ENCODE results near the gene AP1B1.
"Not testable (repeated sequence)": the region's sequence is repeated elsewhere in the genome, so short reads cannot be mapped to it uniquely, and the experiment has no call there.

AP1B1 gene

GRCh38 chr22:29375398-29376076 is 12.8 kb downstream of the AP1B1 start:
- Histone ChIP-seq H3K4me3 (ENCODE audit: low read depth, low read length) (no peak overlapping the region), H3K79me2 (ENCODE audit: control insufficient read depth, insufficient read depth, low read length, unreplicated experiment) (peaks cover 2% of the 10 kb centered on the region), H3K27me3 (ENCODE audit: insufficient read depth, low read length) (no peaks in the 10 kb centered on the region), H3K27ac (ENCODE audit: low read depth, low read length) (no peak overlapping the region), H3K36me3 (ENCODE audit: insufficient read depth, low read length) (no peaks in the 10 kb centered on the region), H3K4me1 (ENCODE audit: control insufficient read depth, insufficient read depth, low read length, unreplicated experiment) (no peaks in the 10 kb centered on the region), H2AFZ (ENCODE audit: low read length, unreplicated experiment) (no peak overlapping the region)

DNA sequence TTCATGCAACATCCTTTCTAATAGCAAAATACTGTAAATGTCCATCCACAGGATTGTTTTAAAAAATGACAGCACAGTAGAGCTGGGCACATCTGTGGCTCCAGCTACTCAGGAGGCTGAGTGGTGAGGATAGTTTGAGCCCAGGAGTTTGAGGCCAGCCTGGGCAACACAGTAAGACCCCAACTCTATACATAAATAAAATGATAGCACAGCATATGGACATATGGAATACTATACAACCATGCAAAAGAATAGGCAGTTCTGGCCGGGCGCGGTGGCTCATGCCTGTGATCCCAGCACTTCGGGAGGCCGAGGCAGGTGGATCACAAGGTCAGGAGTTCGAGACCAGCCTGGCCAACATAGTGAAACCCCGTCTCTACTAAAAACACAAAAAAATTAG is 13.6 kb downstream of the AP1B1 start:
- H3K4me1 ChIP-seq (ENCODE audit: control insufficient read depth, insufficient read depth, low read length, unreplicated experiment); H3K27ac ChIP-seq (ENCODE audit: low read depth, low read length); H2AFZ ChIP-seq (ENCODE audit: low read length, unreplicated experiment); H3K79me2 ChIP-seq (ENCODE audit: control insufficient read depth, insufficient read depth, low read length, unreplicated experiment); H3K36me3 ChIP-seq (ENCODE audit: insufficient read depth, low read length); H3K4me3 ChIP-seq (ENCODE audit: low read depth, low read length); H3K27me3 ChIP-seq (ENCODE audit: insufficient read depth, low read length): not testable (repeated sequence)

GRCh38 chr22:29374401-29374800 is 14.0 kb downstream of the AP1B1 start:
- Histone ChIP-seq H2AFZ (ENCODE audit: low read length, unreplicated experiment) (no peak overlapping the region), H3K4me1 (ENCODE audit: control insufficient read depth, insufficient read depth, low read length, unreplicated experiment) (peaks cover under 1% of the 10 kb centered on the region), H3K27ac (ENCODE audit: low read depth, low read length) (no peak overlapping the region), H3K79me2 (ENCODE audit: control insufficient read depth, insufficient read depth, low read length, unreplicated experiment) (peaks cover 2% of the 10 kb centered on the region), H3K36me3 (ENCODE audit: insufficient read depth, low read length) (no peaks in the 10 kb centered on the region), H3K27me3 (ENCODE audit: insufficient read depth, low read length) (no peaks in the 10 kb centered on the region), H3K4me3 (ENCODE audit: low read depth, low read length) (no peak overlapping the region)

DNA sequence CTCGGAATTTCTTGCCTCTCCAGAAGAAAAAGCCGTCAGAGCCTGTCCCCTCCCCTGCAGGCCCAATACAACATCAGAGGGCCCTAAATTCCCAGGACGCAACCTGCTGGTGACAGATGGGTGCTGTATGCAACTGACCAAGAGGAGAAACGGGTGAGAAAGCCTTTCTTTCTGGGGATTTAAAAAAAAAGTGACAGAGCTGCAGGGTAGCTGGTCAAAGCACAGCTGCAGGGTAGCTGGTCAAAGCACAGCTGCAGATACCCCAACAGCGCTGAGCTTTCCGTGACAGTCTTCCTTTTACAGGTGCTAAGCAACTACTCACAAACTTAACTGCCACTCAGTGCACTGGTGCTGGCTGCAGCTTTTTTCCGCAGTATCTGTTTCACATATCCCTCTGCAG is 17.8 kb downstream of the AP1B1 start:
- H3K4me3 ChIP-seq (ENCODE audit: low read depth, low read length), result no peak overlapping the region
- H3K36me3 ChIP-seq (ENCODE audit: insufficient read depth, low read length), result no peaks in the 10 kb centered on the region
- no peak overlapping the region for H2AFZ ChIP-seq (ENCODE audit: low read length, unreplicated experiment)
- no peak overlapping the region for H3K27ac ChIP-seq (ENCODE audit: low read depth, low read length)
- H3K79me2 ChIP-seq (ENCODE audit: control insufficient read depth, insufficient read depth, low read length, unreplicated experiment), result peaks cover 5% of the 10 kb centered on the region
- peaks cover 5% of the 10 kb centered on the region for H3K4me1 ChIP-seq (ENCODE audit: control insufficient read depth, insufficient read depth, low read length, unreplicated experiment)
- H3K27me3 ChIP-seq (ENCODE audit: insufficient read depth, low read length), result no peaks in the 10 kb centered on the region

- H2AFZ ChIP-seq (ENCODE audit: low read length, unreplicated experiment), result no peak overlapping the region
- H3K36me3 ChIP-seq (ENCODE audit: insufficient read depth, low read length), result no peaks in the 10 kb centered on the region
- H3K4me3 ChIP-seq (ENCODE audit: low read depth, low read length), result no peak overlapping the region
- H3K79me2 ChIP-seq (ENCODE audit: control insufficient read depth, insufficient read depth, low read length, unreplicated experiment), result peaks cover 5% of the 10 kb centered on the region
- H3K27me3 ChIP-seq (ENCODE audit: insufficient read depth, low read length), result no peaks in the 10 kb centered on the region
- peaks cover 5% of the 10 kb centered on the region for H3K4me1 ChIP-seq (ENCODE audit: control insufficient read depth, insufficient read depth, low read length, unreplicated experiment)
- no peak overlapping the region for H3K27ac ChIP-seq (ENCODE audit: low read depth, low read length)
Observed at GRCh38 chr22:29369460-29369859, 18.9 kb downstream of the AP1B1 start.

- Histone ChIP-seq H3K4me3 (ENCODE audit: low read depth, low read length) (no peak overlapping the region), H3K79me2 (ENCODE audit: control insufficient read depth, insufficient read depth, low read length, unreplicated experiment) (no peaks in the 10 kb centered on the region), H2AFZ (ENCODE audit: low read length, unreplicated experiment) (no peak overlapping the region), H3K27ac (ENCODE audit: low read depth, low read length) (no peak overlapping the region), H3K27me3 (ENCODE audit: insufficient read depth, low read length) (no peaks in the 10 kb centered on the region), H3K36me3 (ENCODE audit: insufficient read depth, low read length) (no peaks in the 10 kb centered on the region), H3K4me1 (ENCODE audit: control insufficient read depth, insufficient read depth, low read length, unreplicated experiment) (no peaks in the 10 kb centered on the region)
Observed at GRCh38 chr22:29359469-29359868, 28.9 kb downstream of the AP1B1 start.

GRCh38 chr22:29357193-29357890 is 31.0 kb downstream of the AP1B1 start:
- H3K4me1 ChIP-seq (ENCODE audit: control insufficient read depth, insufficient read depth, low read length, unreplicated experiment); H3K36me3 ChIP-seq (ENCODE audit: insufficient read depth, low read length); H3K27me3 ChIP-seq (ENCODE audit: insufficient read depth, low read length); H3K27ac ChIP-seq (ENCODE audit: low read depth, low read length); H2AFZ ChIP-seq (ENCODE audit: low read length, unreplicated experiment); H3K4me3 ChIP-seq (ENCODE audit: low read depth, low read length); H3K79me2 ChIP-seq (ENCODE audit: control insufficient read depth, insufficient read depth, low read length, unreplicated experiment): not testable (repeated sequence)

- Histone ChIP-seq H3K27ac (ENCODE audit: low read depth, low read length) (no peak overlapping the region), H3K79me2 (ENCODE audit: control insufficient read depth, insufficient read depth, low read length, unreplicated experiment) (no peaks in the 10 kb centered on the region), H3K36me3 (ENCODE audit: insufficient read depth, low read length) (no peaks in the 10 kb centered on the region), H2AFZ (ENCODE audit: low read length, unreplicated experiment) (no peak overlapping the region), H3K4me3 (ENCODE audit: low read depth, low read length) (no peak overlapping the region), H3K4me1 (ENCODE audit: control insufficient read depth, insufficient read depth, low read length, unreplicated experiment) (no peaks in the 10 kb centered on the region), H3K27me3 (ENCODE audit: insufficient read depth, low read length) (no peaks in the 10 kb centered on the region)
Observed at GRCh38 chr22:29353860-29354259, 34.5 kb downstream of the AP1B1 start.

- no peaks in the 10 kb centered on the region for H3K36me3 ChIP-seq (ENCODE audit: insufficient read depth, low read length)
- no peak overlapping the region for H2AFZ ChIP-seq (ENCODE audit: low read length, unreplicated experiment)
- H3K79me2 ChIP-seq (ENCODE audit: control insufficient read depth, insufficient read depth, low read length, unreplicated experiment), result no peaks in the 10 kb centered on the region
- no peaks in the 10 kb centered on the region for H3K27me3 ChIP-seq (ENCODE audit: insufficient read depth, low read length)
- H3K4me3 ChIP-seq (ENCODE audit: low read depth, low read length), result no peak overlapping the region
- no peaks in the 10 kb centered on the region for H3K4me1 ChIP-seq (ENCODE audit: control insufficient read depth, insufficient read depth, low read length, unreplicated experiment)
- no peak overlapping the region for H3K27ac ChIP-seq (ENCODE audit: low read depth, low read length)
Observed at GRCh38 chr22:29353286-29353685, 35.1 kb downstream of the AP1B1 start.

GRCh38 chr22:29352778-29353177 is 35.6 kb downstream of the AP1B1 start:
- no peaks in the 10 kb centered on the region for H3K4me1 ChIP-seq (ENCODE audit: control insufficient read depth, insufficient read depth, low read length, unreplicated experiment)
- H3K27ac ChIP-seq (ENCODE audit: low read depth, low read length), result no peak overlapping the region
- no peak overlapping the region for H2AFZ ChIP-seq (ENCODE audit: low read length, unreplicated experiment)
- H3K4me3 ChIP-seq (ENCODE audit: low read depth, low read length), result no peak overlapping the region
- no peaks in the 10 kb centered on the region for H3K27me3 ChIP-seq (ENCODE audit: insufficient read depth, low read length)
- no peaks in the 10 kb centered on the region for H3K79me2 ChIP-seq (ENCODE audit: control insufficient read depth, insufficient read depth, low read length, unreplicated experiment)
- no peaks in the 10 kb centered on the region for H3K36me3 ChIP-seq (ENCODE audit: insufficient read depth, low read length)

- Histone ChIP-seq H3K36me3 (ENCODE audit: insufficient read depth, low read length) (0 out of 2 replicates have a peak, but pooled peaks cover 3% of the 10 kb centered on the region), H3K4me1 (ENCODE audit: control insufficient read depth, insufficient read depth, low read length, unreplicated experiment) (no peaks in the 10 kb centered on the region), H3K4me3 (ENCODE audit: low read depth, low read length) (no peak overlapping the region), H2AFZ (ENCODE audit: low read length, unreplicated experiment) (no peak overlapping the region), H3K79me2 (ENCODE audit: control insufficient read depth, insufficient read depth, low read length, unreplicated experiment) (no peaks in the 10 kb centered on the region), H3K27ac (ENCODE audit: low read depth, low read length) (no peak overlapping the region), H3K27me3 (ENCODE audit: insufficient read depth, low read length) (no peaks in the 10 kb centered on the region)
Observed at GRCh38 chr22:29351891-29352290, 36.5 kb downstream of the AP1B1 start.
